Thoracic aorta (tissue), 2 donors: ENCODE results near the gene ABLIM1. TPM values are rescaled to one million over a fixed set of nuclear protein-coding genes. Genes with fewer than 3 reads are reported as not detected.

Experiments used
- ATAC-seq: fragments of 150-250 bp; one replicate; pipeline ENCODE4 v1.8.0; 2017; ENCODE audit warnings: low read depth; ENCODE audit not compliant: insufficient number of reproducible peaks, low FRiP score
- DNase-seq: peaks from one replicate; pipeline ENCODE4 v3.0.0-alpha.2; 2020; ENCODE audit warnings: low spot score
- H3K27ac ChIP-seq, 2 donors: fragments of 200-600 bp; sonication (generic); 1 replicate in 1 of 2; 2 replicates in 1 of 2; pipeline ENCODE4 v1.5.1; 2016; ENCODE audit warnings: mild to moderate bottlenecking in 2 of 2, moderate library complexity in 2 of 2
- H3K27me3 ChIP-seq: fragments of 200-600 bp; sonication (generic); replicated peaks from 2 replicates; pipeline ENCODE4 v1.6.0; 2016; ENCODE audit warnings: mild to moderate bottlenecking; ENCODE audit not compliant: insufficient read depth
- H3K36me3 ChIP-seq: fragments of 200-600 bp; sonication (generic); one replicate; pipeline ENCODE4 v1.5.1; 2016
- H3K4me1 ChIP-seq, 2 donors: fragments of 200-600 bp; sonication (generic); 1 replicate in 1 of 2; 2 replicates in 1 of 2; pipeline versions ENCODE4 v1.5.1 to v1.6.0; 2016; ENCODE audit warnings: low read depth in 2 of 2, mild to moderate bottlenecking in 1 of 2; ENCODE audit not compliant: control insufficient read depth in 1 of 2
- H3K4me3 ChIP-seq: fragments of 200-600 bp; sonication (generic); 2 replicates; pipeline ENCODE4 v1.5.1; 2016; ENCODE audit warnings: mild to moderate bottlenecking
- H3K9me3 ChIP-seq: fragments of 200-600 bp; sonication (generic); 2 replicates; pipeline ENCODE4 v1.5.1; 2016
- total RNA-seq, 2 donors: library from RNA; depleted of rRNA; stranded (reverse); fragments of >200 nt; gene quantifications; one replicate each; pipeline versions ENCODE4 v1.1.0 to v1.2.3, GENCODE V29; 2016
- TF ChIP-seq, protein P1 (sequence below): fragments of 200-600 bp; sonication (generic); IDR thresholded peaks from one replicate; pipeline ENCODE4 v1.5.1; 2019; ENCODE audit warnings: antibody characterized with exemption

The ABLIM1 gene
- total RNA-seq, 2 donors from 2014 or later, result 47.5 to 111 TPM

DNA sequence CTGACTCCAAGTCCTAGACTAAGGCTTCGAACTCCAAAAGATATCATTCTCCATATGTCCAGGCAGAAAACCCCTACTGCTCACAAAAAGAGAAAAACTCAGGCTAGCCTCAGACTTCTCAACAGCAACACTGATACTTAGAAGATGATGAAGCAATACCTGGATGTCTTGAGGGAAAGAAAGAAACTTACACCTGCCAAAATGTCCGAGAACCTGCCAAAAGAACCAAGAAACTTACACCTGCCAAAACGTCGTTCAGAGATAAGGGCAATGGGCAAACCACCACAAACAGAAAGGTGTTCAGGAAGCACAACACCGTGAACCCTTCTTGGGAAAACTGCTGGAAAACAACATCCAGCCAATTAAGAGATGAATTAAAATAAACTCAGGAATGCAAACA, 15.3 kb downstream of the ABLIM1 start:
- H3K9me3 ChIP-seq, result no peaks in the 10 kb centered on the region
- ATAC-seq (no peak), DNase-seq (no peak)
- H3K4me3 ChIP-seq, result no peak overlapping the region
- no peaks in the 10 kb centered on the region for H3K36me3 ChIP-seq
- H3K27me3 ChIP-seq, result no peaks in the 10 kb centered on the region
- no peak overlapping the region for H3K27ac ChIP-seq
- TF ChIP-seq, protein P1, sequence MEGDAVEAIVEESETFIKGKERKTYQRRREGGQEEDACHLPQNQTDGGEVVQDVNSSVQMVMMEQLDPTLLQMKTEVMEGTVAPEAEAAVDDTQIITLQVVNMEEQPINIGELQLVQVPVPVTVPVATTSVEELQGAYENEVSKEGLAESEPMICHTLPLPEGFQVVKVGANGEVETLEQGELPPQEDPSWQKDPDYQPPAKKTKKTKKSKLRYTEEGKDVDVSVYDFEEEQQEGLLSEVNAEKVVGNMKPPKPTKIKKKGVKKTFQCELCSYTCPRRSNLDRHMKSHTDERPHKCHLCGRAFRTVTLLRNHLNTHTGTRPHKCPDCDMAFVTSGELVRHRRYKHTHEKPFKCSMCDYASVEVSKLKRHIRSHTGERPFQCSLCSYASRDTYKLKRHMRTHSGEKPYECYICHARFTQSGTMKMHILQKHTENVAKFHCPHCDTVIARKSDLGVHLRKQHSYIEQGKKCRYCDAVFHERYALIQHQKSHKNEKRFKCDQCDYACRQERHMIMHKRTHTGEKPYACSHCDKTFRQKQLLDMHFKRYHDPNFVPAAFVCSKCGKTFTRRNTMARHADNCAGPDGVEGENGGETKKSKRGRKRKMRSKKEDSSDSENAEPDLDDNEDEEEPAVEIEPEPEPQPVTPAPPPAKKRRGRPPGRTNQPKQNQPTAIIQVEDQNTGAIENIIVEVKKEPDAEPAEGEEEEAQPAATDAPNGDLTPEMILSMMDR, result no peak
- H3K4me1 ChIP-seq, result peaks cover 0 to 3% of the 10 kb centered on the region in 2 donors

DNA sequence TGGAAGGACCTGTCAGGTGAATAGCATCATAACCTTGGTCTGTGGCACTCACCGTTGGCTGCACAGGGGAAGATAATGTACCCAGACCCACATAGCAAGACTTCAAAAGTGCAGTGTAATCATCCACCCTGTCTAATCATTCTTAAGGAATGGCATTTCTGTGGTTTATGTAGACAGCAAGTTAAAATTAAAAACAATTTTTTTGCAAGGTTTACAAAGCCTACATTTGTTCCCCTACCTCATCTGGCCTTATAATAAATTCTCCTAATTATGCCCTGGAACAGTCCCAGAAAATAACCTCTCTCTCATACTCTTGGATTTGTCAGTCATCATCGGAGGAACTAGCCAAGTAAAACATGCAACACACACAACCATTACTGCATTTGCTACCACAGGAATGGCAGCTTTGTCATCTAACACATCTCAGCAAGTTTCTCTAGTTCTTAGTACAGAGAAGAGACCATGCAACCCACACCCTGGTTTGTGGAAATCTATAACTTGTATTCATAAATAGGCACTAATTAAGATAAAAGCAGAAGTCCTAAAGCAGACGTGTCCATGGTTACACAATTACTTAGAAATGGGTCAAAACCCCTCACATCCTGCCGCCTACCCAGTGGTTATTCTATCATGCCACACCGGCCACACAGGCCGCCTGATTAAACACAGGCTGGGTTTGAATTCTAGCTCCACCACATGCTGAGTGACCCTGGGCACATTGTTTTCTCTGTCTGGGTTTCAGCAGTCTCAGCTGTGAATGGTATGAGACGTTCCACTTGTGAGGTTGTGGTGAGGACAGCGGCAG, 19.1 kb downstream of the ABLIM1 start:
- Histone ChIP-seq H3K9me3 (no peaks in the 10 kb centered on the region), H3K4me3 (no peak overlapping the region), H3K36me3 (no peaks in the 10 kb centered on the region), H3K4me1 (peaks cover 5 to 13% of the 10 kb centered on the region in 2 donors), H3K27ac (no peak overlapping the region), H3K27me3 (no peaks in the 10 kb centered on the region)
- TF ChIP-seq, protein P1, result no peak
- ATAC-seq (no peak), DNase-seq (no peak)

GRCh38 chr10:114635797-114636550, 22.1 kb downstream of the ABLIM1 start:
- Histone ChIP-seq H3K27ac (no peak overlapping the region), H3K9me3 (no peaks in the 10 kb centered on the region), H3K4me1 (peaks cover 21 to 39% of the 10 kb centered on the region in 2 donors), H3K27me3 (no peaks in the 10 kb centered on the region), H3K36me3 (no peaks in the 10 kb centered on the region), H3K4me3 (no peak overlapping the region)
- DNase-seq (no peak), ATAC-seq (no peak)
- TF ChIP-seq, protein P1, result no peak

GRCh38 chr10:114635101-114635500, 23.0 kb downstream of the ABLIM1 start:
- Histone ChIP-seq H3K27me3 (no peaks in the 10 kb centered on the region), H3K27ac (peak overlapping the region in 1 of 2 donors; percentile 60), H3K9me3 (no peaks in the 10 kb centered on the region), H3K36me3 (no peaks in the 10 kb centered on the region), H3K4me3 (peak overlapping the region; percentile 40), H3K4me1 (peaks cover 21 to 40% of the 10 kb centered on the region in 2 donors)
- ATAC-seq (no peak), DNase-seq (no peak)
- TF ChIP-seq, protein P1, result no peak

DNA sequence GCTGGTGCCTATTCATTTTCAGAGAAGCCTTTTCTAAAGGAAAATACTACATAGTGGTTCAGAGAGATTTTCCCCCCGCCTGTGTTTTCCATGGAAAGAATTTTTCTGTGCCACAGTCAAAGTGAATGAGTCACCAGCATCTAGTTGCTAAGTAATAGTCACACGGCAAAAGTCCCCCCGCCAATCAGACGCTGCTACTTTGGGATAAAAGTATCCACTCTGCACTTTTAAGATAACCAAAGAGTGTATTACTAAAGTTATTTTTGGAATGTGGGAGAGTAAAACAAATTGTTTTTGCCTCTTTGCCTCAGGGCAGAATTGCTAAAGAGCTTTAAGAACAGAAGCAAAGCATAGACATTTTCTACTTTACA, 23.5 kb downstream of the ABLIM1 start:
- Histone ChIP-seq H3K36me3 (no peaks in the 10 kb centered on the region), H3K27ac (peak overlapping the region in 1 of 2 donors; percentile 60), H3K27me3 (no peaks in the 10 kb centered on the region), H3K4me1 (peaks cover 21 to 40% of the 10 kb centered on the region in 2 donors), H3K4me3 (peak overlapping the region; percentile 40), H3K9me3 (no peaks in the 10 kb centered on the region)
- ATAC-seq (peak; percentile 83), DNase-seq (peak; percentile 66)
- TF ChIP-seq, protein P1, result no peak
